Pancreas (tissue), 10 donors: ENCODE data around the gene PRDM5. TPM values are rescaled to one million over a fixed set of nuclear protein-coding genes. Genes with fewer than 3 reads are reported as not detected.

ENCODE experiments used
- ATAC-seq, 4 donors: fragments of 200-7000 bp; cut with Tn5 transposase; one replicate each; pipeline versions ENCODE4 v1.8.0 to v1.9.1; 2020; ENCODE audit warnings: mild to moderate bottlenecking in 4 of 4, moderate library complexity in 4 of 4
- DNase-seq, 6 donors: peaks; one replicate each; pipeline ENCODE4 v3.0.0-alpha.2; 2020
- FAIRE-seq: peaks from 2 replicates; lab custom pipeline; 2012; peaks lifted over from hg19 to GRCh38; lab: Jason Lieb, UNC
- H3K27ac ChIP-seq, 4 donors: fragments of 200-600 bp; sonication (generic); 1 replicate in 3 of 4; 2 replicates in 1 of 4; pipeline versions ENCODE4 v1.5.0 to v1.8.0; 2020
- H3K27me3 ChIP-seq, 4 donors: fragments of 200-600 bp; one replicate each; pipeline ENCODE4 v1.8.0; 2021
- H3K36me3 ChIP-seq, 3 donors: fragments of 200-600 bp; sonication (generic) in 1 of 3; one replicate each; pipeline versions ENCODE4 v1.5.0 to v1.8.0; 2020 to 2021
- H3K4me1 ChIP-seq, 3 donors: fragments of 200-600 bp; one replicate each; pipeline ENCODE4 v1.8.0; 2021
- H3K4me3 ChIP-seq, 4 donors: fragments of 200-600 bp; sonication (generic) in 2 of 4; one replicate each; pipeline versions ENCODE4 v1.5.0 to v1.8.0; 2020 to 2021
- H3K9me3 ChIP-seq, 4 donors: fragments of 200-600 bp; one replicate each; pipeline ENCODE4 v1.8.0; 2021
- CTCF ChIP-seq, 4 donors: fragments of 200-600 bp; sonication (generic) in 3 of 4; IDR thresholded peaks; one replicate each; pipeline versions ENCODE4 v1.5.0 to v1.8.0; 2021; ENCODE audit warnings: antibody characterized with exemption in 4 of 4
- WGBS, 2 donors: extraction: QIAGEN DNeasy Blood & Tissue Kit; methylation state at CpG; one replicate each; pipeline ENCODE4 v1.1.7; 2013; 5-methylcytosine and 5-hydroxymethylcytosine counted together
- intact Hi-C, 3 donors: fragments of 100-400 bp; cut with DNase I; formaldehyde crosslinking; loops; one replicate each; pipeline versions ENCODE4 v1.11.1 to v1.14.2; 2022
- polyA plus RNA-seq, 2 donors: library from polyadenylated mRNA; stranded (reverse); fragments of 200-250 nt; gene quantifications; one replicate each; pipeline ENCODE4 v1.2.3, GENCODE V29; 2013
- total RNA-seq, 6 donors: library from RNA; stranded (reverse); fragmentation: NEBNext Ultra II Directional in 4 of 6; extraction: Animal tissue kit (Norgen Biotek cat#: 25700) in 4 of 6; gene quantifications; one replicate each; pipeline versions ENCODE4 v1.2.1 to v1.2.4, GENCODE V29; 2021 to 2023
- donor health status: healthy with polysubstance abuse.
- donor health status: DM: no; HTN: no; CAD: no; lungs with moderate emphysema.
- donor health status: DM: no; HTN: no; CAD: no.
- donor health status: control.
- donor health status: control.
- donor health status: Bipolar disorder and iron deficiency.
- donor health status: DM: yes; HTN: yes; CAD: no.
- donor health status: DM: no; HTN: no; CAD: no.
- donor health status: DM: no; HTN: no; CAD: no.
- donor health status: DM: yes; HTN: yes; CAD: no.

Gene PRDM5
- total and polyA plus RNA-seq, 8 donors: 2.7 to 13.2 (median 9.5) TPM

GRCh38 chr4:120921456-120922380 is 808 bp downstream of the PRDM5 start:
- no peak for TF ChIP-seq CTCF (IDR thresholded peaks at IDR 0.05)
- Histone ChIP-seq H3K36me3 (no peaks in the 10 kb centered on the region), H3K27ac (peak overlapping the region; percentile 87 to 97 (median 92)), H3K27me3 (no peaks in the 10 kb centered on the region), H3K4me1 (peaks cover 29 to 47% (median 36%) of the 10 kb centered on the region in 3 donors), H3K9me3 (no peaks in the 10 kb centered on the region), H3K4me3 (peak overlapping the region; percentile 41 to 83 (median 66))
- DNase-seq (peak; percentile 67 to 90 (median 75)), FAIRE-seq (no peak), ATAC-seq (peak; percentile 64 to 82 (median 75))
- WGBS, 2 donors: 1% methylated on average over 47 to 51 of the region's 51 CpGs
- intact Hi-C loops: no loop called here

- Histone ChIP-seq H3K36me3 (no peaks in the 10 kb centered on the region), H3K27me3 (no peaks in the 10 kb centered on the region), H3K9me3 (no peaks in the 10 kb centered on the region), H3K4me1 (peaks cover 29 to 47% (median 36%) of the 10 kb centered on the region in 3 donors), H3K27ac (peak overlapping the region in 3 of 4 donors; percentile 54 to 97 (median 92)), H3K4me3 (peak overlapping the region in 1 of 4 donors; percentile 80)
- DNase-seq (no peak), ATAC-seq (no peak), FAIRE-seq (no peak)
- 38 to 40% methylated on average over 2 of the region's 2 CpGs for WGBS, 2 donors
- TF ChIP-seq CTCF (IDR thresholded peaks at IDR 0.05): no peak
- intact Hi-C loops: no loop called here
These were observed 1.9 kb downstream of the PRDM5 start for GRCh38 chr4:120920666-120921065.

GRCh38 chr4:120919358-120919757 is 3.2 kb downstream of the PRDM5 start:
- TF ChIP-seq CTCF (IDR thresholded peaks at IDR 0.05): no peak
- intact Hi-C loops: no loop called here
- FAIRE-seq (no peak), DNase-seq (no peak), ATAC-seq (peak in 2 of 4 donors; percentile 1 to 2)
- H3K27me3 ChIP-seq: no peaks in the 10 kb centered on the region
- no peaks in the 10 kb centered on the region for H3K9me3 ChIP-seq
- WGBS, 2 donors: 66 to 85% methylated on average over 1 of the region's 1 CpG
- H3K27ac ChIP-seq: peak overlapping the region in 2 of 4 donors; percentile 37 to 54
- H3K4me3 ChIP-seq: no peak overlapping the region
- peaks cover 29 to 43% (median 36%) of the 10 kb centered on the region in 3 donors for H3K4me1 ChIP-seq
- no peaks in the 10 kb centered on the region for H3K36me3 ChIP-seq

DNA sequence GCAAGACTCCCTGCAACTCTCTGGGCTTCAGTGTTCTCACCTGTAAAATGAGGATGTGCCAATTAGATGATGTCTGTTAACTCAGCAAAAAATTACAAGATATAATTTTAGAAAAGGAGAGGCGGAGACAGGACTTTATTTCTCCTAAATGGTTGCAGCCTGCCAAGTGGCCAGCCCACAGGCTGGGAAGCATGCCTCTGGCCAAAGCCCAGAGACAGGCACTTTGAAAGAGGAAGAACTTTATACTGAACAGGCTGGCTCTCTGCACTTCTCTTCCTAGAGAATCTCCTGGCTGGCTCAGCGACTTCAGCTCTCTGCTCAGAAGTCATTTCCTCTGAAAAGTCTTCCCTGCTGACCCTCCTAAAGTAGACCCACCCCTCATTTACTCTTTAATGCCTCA is 3.7 kb downstream of the PRDM5 start:
- Histone ChIP-seq H3K27ac (peak overlapping the region in 2 of 4 donors; percentile 37 to 54), H3K36me3 (no peaks in the 10 kb centered on the region), H3K9me3 (no peaks in the 10 kb centered on the region), H3K27me3 (no peaks in the 10 kb centered on the region), H3K4me1 (peaks cover 29 to 43% (median 36%) of the 10 kb centered on the region in 3 donors), H3K4me3 (no peak overlapping the region)
- DNase-seq (peak in 2 of 6 donors; percentile 10 to 40), ATAC-seq (peak in 2 of 4 donors; percentile 29 to 45), FAIRE-seq (no peak)
- WGBS, 2 donors: 27 to 35% methylated on average over 2 of the region's 2 CpGs
- intact Hi-C loops: no loop called here
- no peak for TF ChIP-seq CTCF (IDR thresholded peaks at IDR 0.05)
